ENCODE results near the gene NPIPB8. TPM values are rescaled to one million over a fixed set of nuclear protein-coding genes. Genes with fewer than 3 reads are reported as not detected.
"Not testable (repeated sequence)": the region's sequence is repeated elsewhere in the genome, so short reads cannot be mapped to it uniquely, and the experiment has no call there.

The NPIPB8 gene
- polyA plus RNA-seq, 1 donor from 2014 or later = not detected

DNA sequence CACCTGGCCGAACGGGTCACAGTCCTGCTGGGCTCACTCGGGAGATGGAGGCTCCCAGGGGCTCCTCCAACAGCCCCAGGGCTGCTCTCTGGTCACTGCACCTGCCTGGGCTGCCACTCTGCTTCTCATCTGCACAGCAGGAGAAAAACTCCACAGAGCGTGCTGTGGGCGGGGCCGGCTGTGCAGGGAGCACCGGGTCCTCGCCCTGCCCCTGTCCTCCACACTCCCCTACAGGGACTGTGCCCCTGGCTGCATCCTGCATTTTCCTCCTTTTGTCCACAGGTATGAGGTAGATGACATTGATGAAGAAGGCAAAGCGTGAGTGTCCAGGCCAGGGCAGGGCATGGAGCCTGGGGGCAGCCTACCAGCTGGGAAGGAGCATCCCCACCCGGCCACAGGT is 35.8 kb upstream of the NPIPB8 start:
- not testable (repeated sequence) for H3K9me3 Mint-ChIP-seq, H3K27me3 Mint-ChIP-seq
- peak overlapping the region in 1 of 4 donors; percentile 17 for H3K4me3 Mint-ChIP-seq

GRCh38 chr16:28602529-28602928 is 35.3 kb upstream of the NPIPB8 start:
- no peak overlapping the region for H3K27ac Mint-ChIP-seq
- peaks cover 0 to 5% (median 3%) of the 10 kb centered on the region in 3 donors for H3K4me1 Mint-ChIP-seq
- H3K9me3 Mint-ChIP-seq = no peaks in the 10 kb centered on the region
- peak overlapping the region in 2 of 4 donors; percentile 17 to 49 for H3K4me3 Mint-ChIP-seq
- peaks cover 2% of the 10 kb centered on the region for H3K27me3 Mint-ChIP-seq
- no peaks in the 10 kb centered on the region for H3K36me3 Mint-ChIP-seq

More for the DNA sequence above, 35.8 kb upstream of the NPIPB8 start:
- H3K4me1 Mint-ChIP-seq, H3K36me3 Mint-ChIP-seq, H3K27ac Mint-ChIP-seq: not testable (repeated sequence)

- peaks cover 0 to 5% (median 3%) of the 10 kb centered on the region in 3 donors for H3K4me1 Mint-ChIP-seq
- H3K36me3 Mint-ChIP-seq = no peaks in the 10 kb centered on the region
- H3K27ac Mint-ChIP-seq = peak overlapping the region in 1 of 3 donors; percentile 14
- no peak overlapping the region for H3K4me3 Mint-ChIP-seq
- peaks cover 2% of the 10 kb centered on the region for H3K27me3 Mint-ChIP-seq
- H3K9me3 Mint-ChIP-seq = no peaks in the 10 kb centered on the region
Measured at GRCh38 chr16:28603381-28604185, 34.3 kb upstream of the NPIPB8 start.

- H3K4me1 Mint-ChIP-seq = peaks cover 0 to 5% (median 3%) of the 10 kb centered on the region in 3 donors
- H3K36me3 Mint-ChIP-seq = no peaks in the 10 kb centered on the region
- H3K27me3 Mint-ChIP-seq = peaks cover 2% of the 10 kb centered on the region
- no peak overlapping the region for H3K27ac Mint-ChIP-seq
- no peak overlapping the region for H3K4me3 Mint-ChIP-seq
- H3K9me3 Mint-ChIP-seq = no peaks in the 10 kb centered on the region
Measured at GRCh38 chr16:28604186-28604565, 33.7 kb upstream of the NPIPB8 start.

GRCh38 chr16:28606291-28607115 is 31.4 kb upstream of the NPIPB8 start:
- Mint-ChIP-seq H3K9me3 (no peaks in the 10 kb centered on the region), H3K27ac (peak overlapping the region in 1 of 3 donors; percentile 63), H3K4me1 (peaks cover 4 to 9% (median 5%) of the 10 kb centered on the region in 3 donors), H3K4me3 (no peak overlapping the region), H3K27me3 (peaks cover 2% of the 10 kb centered on the region), H3K36me3 (no peaks in the 10 kb centered on the region)

- Mint-ChIP-seq H3K27me3 (peaks cover 2% of the 10 kb centered on the region), H3K4me3 (no peak overlapping the region), H3K4me1 (peaks cover 4 to 9% (median 5%) of the 10 kb centered on the region in 3 donors), H3K9me3 (no peaks in the 10 kb centered on the region), H3K27ac (peak overlapping the region in 2 of 3 donors; percentile 63 to 82), H3K36me3 (no peaks in the 10 kb centered on the region)
Measured at GRCh38 chr16:28607116-28607623, 30.7 kb upstream of the NPIPB8 start.

DNA sequence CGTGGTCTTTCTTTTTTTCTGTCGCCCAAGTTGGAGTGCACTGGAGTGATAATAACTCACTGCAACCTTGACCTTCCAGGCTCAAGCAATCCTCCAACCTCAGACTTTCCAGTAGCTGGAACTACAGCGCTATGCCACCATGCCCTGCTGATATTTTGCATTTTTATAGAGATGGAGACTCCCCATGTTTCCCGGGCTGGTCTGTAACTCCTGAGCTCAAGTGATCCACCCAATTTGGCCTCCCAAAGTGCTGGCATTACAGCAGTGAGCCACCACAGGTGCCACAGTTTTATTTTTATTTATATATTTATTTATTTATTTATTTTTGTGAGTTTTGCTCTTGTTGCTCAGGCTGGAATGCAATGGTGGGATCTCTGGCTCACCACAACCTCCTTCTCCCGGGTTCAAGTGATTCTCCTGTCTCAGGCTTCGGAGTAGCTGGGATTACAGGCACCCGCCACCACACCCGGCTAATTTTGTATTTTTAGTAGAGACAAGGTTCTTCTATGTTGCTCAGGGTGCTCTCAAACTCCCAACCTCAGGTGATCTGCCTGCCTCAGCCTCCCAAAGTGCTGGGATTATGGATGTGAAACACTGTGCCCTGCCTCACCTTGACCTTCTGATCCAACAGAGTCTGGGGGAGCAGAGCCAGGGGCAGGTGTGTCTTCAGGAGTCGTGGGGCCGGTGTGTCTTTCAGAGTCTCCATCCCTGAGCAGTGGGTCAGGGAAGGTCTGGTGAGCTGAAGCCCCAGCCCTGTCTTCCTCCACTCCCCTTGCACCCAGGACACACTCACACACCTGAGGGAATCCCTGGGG is 30.0 kb upstream of the NPIPB8 start:
- peak overlapping the region in 1 of 4 donors; percentile 9 for H3K4me3 Mint-ChIP-seq
- peak overlapping the region in 1 of 3 donors; percentile 82 for H3K27ac Mint-ChIP-seq
- not testable (repeated sequence) for H3K9me3 Mint-ChIP-seq, H3K27me3 Mint-ChIP-seq, H3K36me3 Mint-ChIP-seq, H3K4me1 Mint-ChIP-seq

DNA sequence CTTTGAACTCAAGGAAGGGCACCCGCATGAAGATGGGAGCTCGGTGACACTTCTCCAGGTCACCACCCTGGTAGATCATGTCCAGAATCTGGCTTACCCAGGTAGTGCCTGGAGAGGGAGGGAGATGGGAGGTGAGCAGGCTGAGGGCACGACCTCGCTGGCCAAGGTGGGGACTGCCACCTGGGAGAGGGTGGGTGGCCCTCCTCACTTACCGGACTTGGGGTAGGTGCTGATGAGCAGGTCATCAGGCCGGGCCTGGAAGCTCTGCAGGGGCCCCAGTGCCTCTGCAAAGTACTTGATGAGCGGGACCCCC is 29.4 kb upstream of the NPIPB8 start:
- H3K4me1 Mint-ChIP-seq, H3K36me3 Mint-ChIP-seq, H3K4me3 Mint-ChIP-seq, H3K9me3 Mint-ChIP-seq, H3K27ac Mint-ChIP-seq, H3K27me3 Mint-ChIP-seq: not testable (repeated sequence)

GRCh38 chr16:28608867-28609596 is 28.8 kb upstream of the NPIPB8 start:
- peak overlapping the region in 2 of 3 donors; percentile 27 to 39 for H3K27ac Mint-ChIP-seq
- not testable (repeated sequence) for H3K4me3 Mint-ChIP-seq, H3K36me3 Mint-ChIP-seq, H3K27me3 Mint-ChIP-seq, H3K4me1 Mint-ChIP-seq, H3K9me3 Mint-ChIP-seq

- Mint-ChIP-seq H3K4me1 (peaks cover 2 to 4% (median 4%) of the 10 kb centered on the region in 3 donors), H3K4me3 (peak within 1 kb of the TSS in 3 of 4 donors; percentile 17 to 52 (median 21)), H3K36me3 (no peaks in the 10 kb centered on the region), H3K9me3 (no peaks in the 10 kb centered on the region), H3K27ac (peak within 1 kb of the TSS; percentile 27 to 41 (median 39)), H3K27me3 (peaks cover 2% of the 10 kb centered on the region)
Measured at GRCh38 chr16:28609631-28610594, 28.0 kb upstream of the NPIPB8 start, which contains the start of gene SULT1A1. Gene SULT1A1, minus strand, starts transcription at chr16:28610044. Its CDS starts 1,189 bp downstream, at chr16:28608855.

- Mint-ChIP-seq H3K4me1 (peaks cover 2 to 7% (median 4%) of the 10 kb centered on the region in 3 donors), H3K36me3 (no peaks in the 10 kb centered on the region), H3K9me3 (no peaks in the 10 kb centered on the region)
Measured at GRCh38 chr16:28610595-28611191, 27.2 kb upstream of the NPIPB8 start.

DNA sequence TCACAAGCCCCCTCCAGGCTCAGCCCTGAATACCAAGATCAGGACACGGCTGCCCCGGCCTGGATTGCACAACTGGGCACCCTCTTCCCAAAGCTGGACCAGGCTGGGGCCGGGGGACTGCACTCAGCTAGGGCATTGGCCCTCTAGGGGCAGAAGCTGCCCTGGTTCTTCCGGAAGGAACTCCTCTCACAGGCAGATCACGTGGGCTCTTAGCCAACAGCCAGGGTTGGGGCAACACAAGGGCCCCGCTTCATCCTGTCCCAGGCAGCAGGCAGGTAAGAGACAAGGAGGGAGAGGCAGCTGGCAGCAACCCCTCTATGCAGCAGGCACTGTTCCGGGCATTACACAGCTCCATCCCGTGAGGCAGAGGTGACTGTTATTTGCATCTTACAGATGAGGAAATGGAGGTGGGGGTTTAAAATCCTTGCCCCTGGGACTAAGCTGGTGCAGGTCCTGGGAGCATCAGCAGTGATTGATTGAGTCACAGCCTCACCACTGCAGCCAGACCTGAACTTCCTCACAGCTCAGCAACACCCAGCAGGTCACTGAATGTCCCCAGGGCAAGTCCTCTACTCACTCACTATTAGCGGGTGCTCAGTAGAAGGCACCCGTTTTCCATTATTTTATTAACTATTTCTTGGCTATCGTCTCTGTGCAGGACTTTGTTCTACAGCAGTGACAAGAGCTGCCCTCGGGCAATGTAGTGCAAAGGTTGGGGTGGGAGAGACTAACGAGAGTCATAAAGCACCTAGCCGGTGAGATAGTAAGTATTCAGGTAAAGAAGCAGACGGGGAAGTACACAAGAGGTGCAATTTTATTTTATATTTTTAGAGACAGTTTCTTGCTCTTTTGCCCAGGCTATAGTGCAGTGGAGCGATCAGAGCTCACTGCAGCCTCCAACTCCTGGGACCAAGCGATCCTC is 25.2 kb upstream of the NPIPB8 start:
- H3K36me3 Mint-ChIP-seq, H3K27ac Mint-ChIP-seq, H3K27me3 Mint-ChIP-seq, H3K4me3 Mint-ChIP-seq, H3K9me3 Mint-ChIP-seq: not testable (repeated sequence)
- H3K4me1 Mint-ChIP-seq = peaks cover 9 to 17% (median 12%) of the 10 kb centered on the region in 3 donors

More at GRCh38 chr16:28610595-28611191, 27.2 kb upstream of the NPIPB8 start:
- Mint-ChIP-seq H3K27me3 (no peaks in the 10 kb centered on the region), H3K27ac (peak overlapping the region in 2 of 3 donors; percentile 39 to 41), H3K4me3 (peak overlapping the region in 3 of 4 donors; percentile 8 to 52 (median 17))
